ENCODE measurements around the gene MAN1A2. TPM values are rescaled to one million over a fixed set of nuclear protein-coding genes. Genes with fewer than 3 reads are reported as not detected.

Gene MAN1A2
- total and polyA plus RNA-seq, 4 donors: 6.4 to 56.3 (median 25.3) TPM

- DNase-seq: no peak
- H3K9ac ChIP-seq (ENCODE audit: insufficient read depth in 1 of 2, low read length in 2 of 2): no peak overlapping the region
- no peaks in the 10 kb centered on the region for H3K9me3 ChIP-seq (ENCODE audit: control insufficient read depth in 4 of 4, insufficient read depth in 3 of 4, low read length in 3 of 4)
- H3K4me1 ChIP-seq (ENCODE audit: control insufficient read depth in 5 of 5, insufficient read depth in 5 of 5, low read length in 5 of 5): peaks cover 0 to 4% (median 0%) of the 10 kb centered on the region in 5 donors
- no peaks in the 10 kb centered on the region for H3K27me3 ChIP-seq (ENCODE audit: control insufficient read depth in 3 of 3, insufficient read depth in 3 of 3, low read length in 2 of 3)
- 90% methylated on average over 8 of the region's 8 CpGs for WGBS, 2 donors
- no peak overlapping the region for H3K4me3 ChIP-seq
- no peak overlapping the region for H3K27ac ChIP-seq (ENCODE audit: low read depth in 1 of 2, low read length in 1 of 2)
- TF ChIP-seq CTCF (IDR thresholded peaks at IDR 0.05; ENCODE audit: control extremely low read depth, extremely low read depth): no peak
- ATAC-seq (ENCODE audit: insufficient read depth, low FRiP score): no peak
- no peaks in the 10 kb centered on the region for H3K36me3 ChIP-seq (ENCODE audit: control insufficient read depth in 4 of 4, insufficient read depth in 4 of 4, low read length in 4 of 4)
These were observed 198.7 kb downstream of the MAN1A2 start for GRCh38 chr1:117565745-117566455.

GRCh38 chr1:117566556-117566955, 199.3 kb downstream of the MAN1A2 start:
- ATAC-seq (ENCODE audit: insufficient read depth, low FRiP score) (no peak), DNase-seq (no peak)
- Histone ChIP-seq H3K9ac (ENCODE audit: insufficient read depth in 1 of 2, low read length in 2 of 2) (no peak overlapping the region), H3K27me3 (ENCODE audit: control insufficient read depth in 3 of 3, insufficient read depth in 3 of 3, low read length in 2 of 3) (no peaks in the 10 kb centered on the region), H3K9me3 (ENCODE audit: control insufficient read depth in 4 of 4, insufficient read depth in 3 of 4, low read length in 3 of 4) (no peaks in the 10 kb centered on the region), H3K4me3 (no peak overlapping the region), H3K4me1 (ENCODE audit: control insufficient read depth in 5 of 5, insufficient read depth in 5 of 5, low read length in 5 of 5) (peaks cover 0 to 5% (median 0%) of the 10 kb centered on the region in 5 donors), H3K27ac (ENCODE audit: low read depth in 1 of 2, low read length in 1 of 2) (no peak overlapping the region), H3K36me3 (ENCODE audit: control insufficient read depth in 4 of 4, insufficient read depth in 4 of 4, low read length in 4 of 4) (no peaks in the 10 kb centered on the region)
- 90 to 96% methylated on average over 3 of the region's 3 CpGs for WGBS, 2 donors
- no peak for TF ChIP-seq CTCF (IDR thresholded peaks at IDR 0.05; ENCODE audit: control extremely low read depth, extremely low read depth)

DNA sequence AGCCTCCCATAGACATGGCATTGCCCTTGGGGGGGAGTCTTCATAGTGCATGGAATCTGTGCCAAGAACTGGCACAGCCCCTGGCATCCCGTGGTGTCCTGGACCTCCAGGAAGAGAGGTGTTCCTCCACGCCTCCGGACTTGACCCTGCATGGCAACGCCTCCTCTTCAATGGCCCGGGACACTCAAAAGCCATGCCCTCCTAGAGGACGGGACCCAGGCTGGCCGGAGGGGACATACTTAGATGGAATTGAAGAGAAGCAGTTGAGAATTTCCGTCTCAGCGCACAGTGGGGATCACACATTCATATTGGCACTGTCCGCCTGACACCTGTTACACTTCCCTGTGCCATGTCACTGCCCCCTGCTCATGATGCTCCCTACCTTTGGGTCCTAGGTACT, 200.2 kb downstream of the MAN1A2 start:
- Histone ChIP-seq H3K27ac (ENCODE audit: low read depth in 1 of 2, low read length in 1 of 2) (no peak overlapping the region), H3K4me3 (no peak overlapping the region), H3K4me1 (ENCODE audit: control insufficient read depth in 5 of 5, insufficient read depth in 5 of 5, low read length in 5 of 5) (peaks cover 0 to 5% (median 0%) of the 10 kb centered on the region in 5 donors), H3K9me3 (ENCODE audit: control insufficient read depth in 4 of 4, insufficient read depth in 3 of 4, low read length in 3 of 4) (no peaks in the 10 kb centered on the region), H3K27me3 (ENCODE audit: control insufficient read depth in 3 of 3, insufficient read depth in 3 of 3, low read length in 2 of 3) (no peaks in the 10 kb centered on the region), H3K36me3 (ENCODE audit: control insufficient read depth in 4 of 4, insufficient read depth in 4 of 4, low read length in 4 of 4) (no peaks in the 10 kb centered on the region), H3K9ac (ENCODE audit: insufficient read depth in 1 of 2, low read length in 2 of 2) (no peak overlapping the region)
- no peak for TF ChIP-seq CTCF (IDR thresholded peaks at IDR 0.05; ENCODE audit: control extremely low read depth, extremely low read depth)
- no peak for ATAC-seq (ENCODE audit: insufficient read depth, low FRiP score)
- 94 to 97% methylated on average over 10 of the region's 10 CpGs for WGBS, 2 donors
- no peak for DNase-seq

DNA sequence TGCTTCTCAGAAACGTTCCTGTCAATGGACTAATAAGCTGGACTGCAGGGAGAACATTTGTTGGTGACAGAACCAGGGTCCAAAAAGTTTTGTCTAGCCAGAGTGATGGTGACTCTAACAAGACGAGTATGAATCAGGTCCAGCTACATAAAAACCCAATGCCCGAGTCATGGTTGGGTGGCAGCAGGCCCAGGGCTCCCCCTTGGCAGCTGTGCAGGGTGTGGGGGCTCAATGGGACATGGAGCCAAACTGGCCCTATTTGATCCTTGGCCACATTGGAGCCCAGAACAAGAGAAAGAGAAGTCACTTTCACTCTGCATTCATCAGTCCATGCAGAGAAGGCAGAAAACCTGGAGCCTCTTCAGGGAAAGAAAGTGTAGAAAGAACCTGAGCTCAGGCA, 200.7 kb downstream of the MAN1A2 start:
- H3K4me3 ChIP-seq: no peak overlapping the region
- H3K27ac ChIP-seq (ENCODE audit: low read depth in 1 of 2, low read length in 1 of 2): no peak overlapping the region
- H3K36me3 ChIP-seq (ENCODE audit: control insufficient read depth in 4 of 4, insufficient read depth in 4 of 4, low read length in 4 of 4): no peaks in the 10 kb centered on the region
- no peak for DNase-seq
- 79 to 88% methylated on average over 3 of the region's 3 CpGs for WGBS, 2 donors
- no peak for TF ChIP-seq CTCF (IDR thresholded peaks at IDR 0.05; ENCODE audit: control extremely low read depth, extremely low read depth)
- H3K9me3 ChIP-seq (ENCODE audit: control insufficient read depth in 4 of 4, insufficient read depth in 3 of 4, low read length in 3 of 4): no peaks in the 10 kb centered on the region
- H3K9ac ChIP-seq (ENCODE audit: insufficient read depth in 1 of 2, low read length in 2 of 2): no peak overlapping the region
- ATAC-seq (ENCODE audit: insufficient read depth, low FRiP score): no peak
- H3K4me1 ChIP-seq (ENCODE audit: control insufficient read depth in 5 of 5, insufficient read depth in 5 of 5, low read length in 5 of 5): peaks cover 0 to 5% (median 0%) of the 10 kb centered on the region in 5 donors
- no peaks in the 10 kb centered on the region for H3K27me3 ChIP-seq (ENCODE audit: control insufficient read depth in 3 of 3, insufficient read depth in 3 of 3, low read length in 2 of 3)

Data from lung (tissue), 12 donors.